Stomach (tissue), 4 donors: ENCODE data around the gene ELAVL1.

Experiments used
- EP300 ChIP-seq: sonication (generic); formaldehyde crosslinking; IDR thresholded peaks from one replicate; pipeline ENCODE4 v1.6.1; 2017; ENCODE audit warnings: antibody characterized with exemption
- POLR2A ChIP-seq, 4 donors: fragments of 450-650 bp; IDR thresholded peaks; one replicate each; pipeline ENCODE4 v1.6.1; 2016; ENCODE audit warnings: antibody characterized with exemption in 4 of 4, control low read depth in 2 of 4, mild to moderate bottlenecking in 1 of 4, moderate library complexity in 1 of 4
- TF ChIP-seq, protein P1 (sequence below), 7 experiments: fragments of 450-650 bp in 4 of 7; fragments of 200-600 bp in 3 of 7; sonication (generic) in 3 of 7; IDR thresholded peaks; one replicate each; pipeline ENCODE4 v1.5.1; 2016 to 2019; ENCODE audit warnings: antibody characterized with exemption in 7 of 7, control low read depth in 2 of 7, mild to moderate bottlenecking in 1 of 7

DNA sequence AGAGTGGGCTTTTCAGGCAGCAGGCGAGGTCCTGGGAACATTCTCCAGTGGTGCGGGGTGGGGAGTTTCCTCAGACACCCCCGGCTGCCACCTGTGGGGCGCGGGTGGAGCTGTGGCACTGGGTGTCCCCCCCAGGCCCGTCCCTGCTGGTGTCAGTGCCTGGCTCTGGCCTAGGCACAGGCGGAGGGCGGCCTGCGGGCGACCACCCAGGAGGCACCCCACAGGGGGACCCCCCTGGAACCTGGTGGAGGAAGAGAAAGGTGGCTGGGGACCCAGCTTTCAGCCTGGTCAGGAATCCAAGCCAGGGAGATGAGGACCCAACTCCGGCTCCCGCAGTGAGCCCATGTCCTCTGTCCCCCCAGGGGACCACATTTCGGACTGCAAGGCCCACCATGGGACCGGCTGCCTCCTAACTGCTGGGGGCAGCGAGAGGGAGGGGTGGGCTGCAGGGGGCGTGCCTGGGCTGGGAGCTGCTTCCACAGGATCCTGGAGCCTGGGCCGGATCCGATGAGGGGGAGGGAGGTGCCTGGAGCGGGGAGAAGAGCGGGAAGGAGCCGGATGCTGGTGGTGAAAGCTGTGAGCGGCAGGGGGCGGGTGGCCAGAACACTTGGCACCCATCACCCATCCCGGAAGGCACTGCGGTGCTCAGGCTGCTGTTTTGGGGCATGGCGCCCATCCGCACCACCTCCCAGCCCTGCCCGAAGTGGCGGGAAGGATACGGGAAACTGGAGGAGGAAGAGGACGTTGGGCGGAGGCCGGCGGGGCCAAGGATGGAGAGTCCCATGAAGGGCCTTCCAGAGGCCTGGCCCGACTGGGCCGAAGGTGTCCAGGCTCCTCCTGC lies 74.0 kb downstream of the ELAVL1 start:
- TF ChIP-seq, protein P1, sequence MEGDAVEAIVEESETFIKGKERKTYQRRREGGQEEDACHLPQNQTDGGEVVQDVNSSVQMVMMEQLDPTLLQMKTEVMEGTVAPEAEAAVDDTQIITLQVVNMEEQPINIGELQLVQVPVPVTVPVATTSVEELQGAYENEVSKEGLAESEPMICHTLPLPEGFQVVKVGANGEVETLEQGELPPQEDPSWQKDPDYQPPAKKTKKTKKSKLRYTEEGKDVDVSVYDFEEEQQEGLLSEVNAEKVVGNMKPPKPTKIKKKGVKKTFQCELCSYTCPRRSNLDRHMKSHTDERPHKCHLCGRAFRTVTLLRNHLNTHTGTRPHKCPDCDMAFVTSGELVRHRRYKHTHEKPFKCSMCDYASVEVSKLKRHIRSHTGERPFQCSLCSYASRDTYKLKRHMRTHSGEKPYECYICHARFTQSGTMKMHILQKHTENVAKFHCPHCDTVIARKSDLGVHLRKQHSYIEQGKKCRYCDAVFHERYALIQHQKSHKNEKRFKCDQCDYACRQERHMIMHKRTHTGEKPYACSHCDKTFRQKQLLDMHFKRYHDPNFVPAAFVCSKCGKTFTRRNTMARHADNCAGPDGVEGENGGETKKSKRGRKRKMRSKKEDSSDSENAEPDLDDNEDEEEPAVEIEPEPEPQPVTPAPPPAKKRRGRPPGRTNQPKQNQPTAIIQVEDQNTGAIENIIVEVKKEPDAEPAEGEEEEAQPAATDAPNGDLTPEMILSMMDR (IDR thresholded peaks at IDR 0.05): no peak
- TF ChIP-seq POLR2A (IDR thresholded peaks at IDR 0.05) (no peak), EP300 (no peak)
